Heart left ventricle (tissue), 16 donors: ENCODE results near the gene TNIK. TPM values are rescaled to one million over a fixed set of nuclear protein-coding genes. Genes with fewer than 3 reads are reported as not detected.

ENCODE experiments used
- ATAC-seq, 4 donors: fragments of 200-7000 bp; cut with Tn5 transposase; one replicate each; pipeline ENCODE4 v1.9.1; 2020 to 2022; ENCODE audit warnings: moderate library complexity in 4 of 4, mild to moderate bottlenecking in 3 of 4, moderate number of reproducible peaks in 1 of 4
- DNase-seq, 5 donors: peaks; one replicate each; pipeline ENCODE4 v3.0.0-alpha.2; 2020
- H3K27ac ChIP-seq, 12 donors: fragments of 200-600 bp; sonication (generic) in 4 of 12; one replicate each; pipeline versions ENCODE4 v1.5.0 to v1.8.0; 2016 to 2022; ENCODE audit warnings: mild to moderate bottlenecking in 2 of 12
- H3K27me3 ChIP-seq, 9 donors: fragments of 200-600 bp; sonication (generic) in 2 of 9; one replicate each; pipeline versions ENCODE4 v1.5.1 to v1.8.0; 2016 to 2022; ENCODE audit warnings: mild to moderate bottlenecking in 3 of 9
- H3K36me3 ChIP-seq, 9 donors: fragments of 200-600 bp; sonication (generic) in 2 of 9; one replicate each; pipeline versions ENCODE4 v1.5.0 to v1.8.0; 2018 to 2022; ENCODE audit warnings: mild to moderate bottlenecking in 2 of 9
- H3K4me1 ChIP-seq, 12 donors: fragments of 200-600 bp; sonication (generic) in 4 of 12; one replicate each; pipeline versions ENCODE4 v1.5.0 to v1.8.0; 2016 to 2022; ENCODE audit warnings: mild to moderate bottlenecking in 3 of 12
- H3K4me3 ChIP-seq, 12 donors: fragments of 200-600 bp; sonication (generic) in 4 of 12; one replicate each; pipeline versions ENCODE4 v1.5.0 to v1.8.0; 2017 to 2022; ENCODE audit warnings: mild to moderate bottlenecking in 9 of 12, moderate library complexity in 4 of 12
- H3K9me3 ChIP-seq, 12 donors: fragments of 200-600 bp; sonication (generic) in 4 of 12; one replicate each; pipeline versions ENCODE4 v1.5.0 to v1.8.0; 2016 to 2022; ENCODE audit warnings: mild to moderate bottlenecking in 1 of 12
- POLR2A ChIP-seq, 2 donors: fragments of 450-650 bp; IDR thresholded peaks; one replicate each; pipeline ENCODE4 v1.6.1; 2017; ENCODE audit warnings: antibody characterized with exemption in 2 of 2, mild to moderate bottlenecking in 2 of 2, moderate library complexity in 2 of 2
- WGBS, 4 donors: extraction: QIAGEN DNeasy Blood & Tissue Kit in 2 of 4; methylation state at CpG; one replicate each; pipeline versions ENCODE4 v1.1.5 to v1.1.7; 2013 to 2018; 5-methylcytosine and 5-hydroxymethylcytosine counted together
- intact Hi-C, 10 donors: fragments of 100-400 bp; cut with DNase I; formaldehyde crosslinking; loops; one replicate each; pipeline versions ENCODE4 v1.11.1 to v1.14.2; 2022
- polyA plus RNA-seq, 2 donors: library from polyadenylated mRNA; stranded (reverse); fragments of 200-250 nt; gene quantifications; one replicate each; pipeline ENCODE4 v1.2.3, GENCODE V29; 2013
- total RNA-seq, 9 donors: library from RNA; depleted of rRNA in 2 of 9; stranded (reverse); fragments of >200 nt in 2 of 9; fragmentation: NEBNext Ultra II Directional in 3 of 9; extraction: Animal tissue kit (Norgen Biotek cat#: 25700) in 3 of 9; gene quantifications; one replicate each; pipeline versions ENCODE4 v1.1.0 to v1.2.4, GENCODE V29; 2016 to 2023
- TF ChIP-seq, protein P1 (sequence below), 12 donors: fragments of 200-600 bp; sonication (generic) in 4 of 12; IDR thresholded peaks; one replicate each; pipeline versions ENCODE4 v1.5.0 to v1.8.0; 2018 to 2022; ENCODE audit warnings: antibody characterized with exemption in 12 of 12, mild to moderate bottlenecking in 5 of 12
- donor health status: ischemic (EF 13 %, LVEDD 7.1; RV severe dilation, severe dysfunction).
- donor health status: healthy with polysubstance abuse.
- donor health status: DM: no; HTN: yes; CAD: no.
- donor health status: DM: no; HTN: no; CAD: no.
- donor health status: ischemic (EF 25% LVEDD 6.9; RV normal size, moderate dysfunction).
- donor health status: ischemic (EF 25% LVEDD 5.7; RV mildly dilated, moderate dysfunction).
- donor health status: healthy.
- donor health status: DM: yes; HTN: yes; CAD: no.
- donor health status: ischemic (EF 35%, LVEDD 5.7; RV mildly dilated, moderate dysfunction).
- donor health status: nonischemic (EF 11% LVEDD 7.7; RV severe dilation, severe dysfunction).
- donor health status: DM: yes; HTN: yes; CAD: no.
- donor health status: PGD.
- donor health status: ischemic (EF 29% LVEDD 5.4; RV normal size, mild dysfunction).
- donor health status: nonischemic (EF 23%, LVEDD 6.1; RV moderate dilation, normal function).

TNIK gene
- total and polyA plus RNA-seq, 11 donors = 12.3 to 51.6 (median 32.4) TPM

DNA sequence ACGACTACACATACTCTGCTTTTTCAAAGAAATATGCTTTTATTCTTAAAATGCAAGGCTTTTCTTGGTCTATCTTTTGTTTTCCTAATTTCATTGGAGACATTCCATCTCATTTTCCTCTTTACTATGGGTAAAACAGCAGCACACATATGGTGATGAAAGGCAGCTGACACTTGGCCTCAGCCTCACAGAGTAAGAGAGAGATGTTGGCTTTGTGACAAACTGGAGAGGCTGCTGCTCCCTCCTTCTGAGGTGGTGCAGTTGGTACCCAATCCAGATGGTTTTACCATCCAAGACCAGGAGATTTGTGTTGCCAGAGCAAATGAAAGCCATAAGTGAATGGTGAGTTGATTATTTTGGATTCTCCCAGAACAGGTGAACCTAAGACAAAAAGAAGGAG is 420.5 kb downstream of the TNIK start:
- WGBS, 4 donors = 38 to 51% (median 43%) methylated on average over 1 of the region's 1 CpG
- ATAC-seq = peak in 3 of 4 donors; percentile 69 to 74 (median 72)
- intact Hi-C loops = no loop called here

DNA sequence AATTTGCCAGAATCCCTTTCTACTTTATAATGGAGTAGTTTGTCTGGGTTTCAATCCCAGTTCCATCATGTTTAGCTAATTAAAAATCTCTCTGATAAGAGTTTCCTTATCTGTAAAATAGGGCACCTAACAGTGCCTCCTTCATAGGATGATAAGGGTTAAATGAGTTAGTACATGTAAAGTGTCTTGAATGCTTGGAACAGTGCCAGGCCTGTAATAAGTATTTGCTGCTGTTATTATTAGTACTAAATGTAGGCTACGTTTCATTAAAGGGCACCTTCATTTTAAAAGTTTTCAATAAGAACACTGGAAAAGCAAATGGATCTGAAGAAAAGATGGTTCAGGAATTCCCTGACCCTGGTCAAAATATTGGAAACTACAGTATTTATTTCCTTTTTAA is 421.9 kb downstream of the TNIK start:
- no peaks in the 10 kb centered on the region for H3K27me3 ChIP-seq
- WGBS, 4 donors = 0 to 15% (median 10%) methylated on average over 1 of the region's 1 CpG
- H3K36me3 ChIP-seq = no peaks in the 10 kb centered on the region
- TF ChIP-seq, protein P1, sequence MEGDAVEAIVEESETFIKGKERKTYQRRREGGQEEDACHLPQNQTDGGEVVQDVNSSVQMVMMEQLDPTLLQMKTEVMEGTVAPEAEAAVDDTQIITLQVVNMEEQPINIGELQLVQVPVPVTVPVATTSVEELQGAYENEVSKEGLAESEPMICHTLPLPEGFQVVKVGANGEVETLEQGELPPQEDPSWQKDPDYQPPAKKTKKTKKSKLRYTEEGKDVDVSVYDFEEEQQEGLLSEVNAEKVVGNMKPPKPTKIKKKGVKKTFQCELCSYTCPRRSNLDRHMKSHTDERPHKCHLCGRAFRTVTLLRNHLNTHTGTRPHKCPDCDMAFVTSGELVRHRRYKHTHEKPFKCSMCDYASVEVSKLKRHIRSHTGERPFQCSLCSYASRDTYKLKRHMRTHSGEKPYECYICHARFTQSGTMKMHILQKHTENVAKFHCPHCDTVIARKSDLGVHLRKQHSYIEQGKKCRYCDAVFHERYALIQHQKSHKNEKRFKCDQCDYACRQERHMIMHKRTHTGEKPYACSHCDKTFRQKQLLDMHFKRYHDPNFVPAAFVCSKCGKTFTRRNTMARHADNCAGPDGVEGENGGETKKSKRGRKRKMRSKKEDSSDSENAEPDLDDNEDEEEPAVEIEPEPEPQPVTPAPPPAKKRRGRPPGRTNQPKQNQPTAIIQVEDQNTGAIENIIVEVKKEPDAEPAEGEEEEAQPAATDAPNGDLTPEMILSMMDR (IDR thresholded peaks at IDR 0.05) = no peak
- no peak for TF ChIP-seq POLR2A (IDR thresholded peaks at IDR 0.05)
- intact Hi-C loops = no loop called here
- H3K4me3 ChIP-seq = no peak overlapping the region
- no peaks in the 10 kb centered on the region for H3K9me3 ChIP-seq
- DNase-seq (no peak), ATAC-seq (peak in 1 of 4 donors; percentile 49)
- H3K27ac ChIP-seq = no peak overlapping the region
- H3K4me1 ChIP-seq = peaks cover 0 to 19% (median 1%) of the 10 kb centered on the region in 12 donors

More for the DNA sequence above, 420.5 kb downstream of the TNIK start:
- Histone ChIP-seq H3K36me3 (no peaks in the 10 kb centered on the region), H3K9me3 (no peaks in the 10 kb centered on the region), H3K27me3 (no peaks in the 10 kb centered on the region), H3K4me3 (no peak overlapping the region), H3K4me1 (peaks cover 0 to 19% (median 1%) of the 10 kb centered on the region in 12 donors), H3K27ac (no peak overlapping the region)
- TF ChIP-seq POLR2A (IDR thresholded peaks at IDR 0.05) = no peak
- TF ChIP-seq, protein P1 (IDR thresholded peaks at IDR 0.05) = no peak
- peak in 2 of 5 donors; percentile 32 to 34 for DNase-seq

DNA sequence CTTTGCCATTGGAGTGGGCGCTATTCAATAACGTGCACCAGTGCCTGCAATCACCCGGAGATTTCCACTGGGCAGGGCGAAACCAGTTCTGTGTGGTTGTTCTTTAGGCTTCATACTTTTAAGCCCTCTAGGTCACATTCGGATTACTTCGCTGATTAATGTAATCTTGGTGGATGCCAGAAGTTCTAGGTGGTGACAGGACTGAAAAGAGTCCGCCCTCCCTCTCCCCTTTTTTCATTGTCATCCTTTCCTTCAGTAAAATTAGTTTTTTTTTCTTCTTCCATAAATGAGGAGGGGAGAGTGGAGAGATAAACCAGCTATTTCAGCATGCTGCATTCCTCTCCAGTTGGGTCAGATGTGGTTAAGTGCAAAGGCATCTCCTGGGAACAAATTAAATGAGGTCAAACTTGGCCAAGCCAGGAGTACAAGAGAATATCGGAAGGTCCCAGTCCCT is 431.4 kb downstream of the TNIK start:
- Histone ChIP-seq H3K4me1 (peaks cover 0 to 14% (median 5%) of the 10 kb centered on the region in 12 donors), H3K27ac (peak overlapping the region in 6 of 12 donors; percentile 14 to 70 (median 38)), H3K36me3 (no peaks in the 10 kb centered on the region), H3K9me3 (no peaks in the 10 kb centered on the region), H3K4me3 (peak overlapping the region in 11 of 12 donors; percentile 1 to 58 (median 47)), H3K27me3 (peaks cover 0 to 14% (median 0%) of the 10 kb centered on the region in 9 donors)
- DNase-seq (no peak), ATAC-seq (peak; percentile 73 to 90 (median 81))
- WGBS, 4 donors = 22 to 23% (median 22%) methylated on average over 8 of the region's 8 CpGs
- intact Hi-C loops = no loop called here
- TF ChIP-seq, protein P1 (IDR thresholded peaks at IDR 0.05) = no peak
- no peak for TF ChIP-seq POLR2A (IDR thresholded peaks at IDR 0.05)

DNA sequence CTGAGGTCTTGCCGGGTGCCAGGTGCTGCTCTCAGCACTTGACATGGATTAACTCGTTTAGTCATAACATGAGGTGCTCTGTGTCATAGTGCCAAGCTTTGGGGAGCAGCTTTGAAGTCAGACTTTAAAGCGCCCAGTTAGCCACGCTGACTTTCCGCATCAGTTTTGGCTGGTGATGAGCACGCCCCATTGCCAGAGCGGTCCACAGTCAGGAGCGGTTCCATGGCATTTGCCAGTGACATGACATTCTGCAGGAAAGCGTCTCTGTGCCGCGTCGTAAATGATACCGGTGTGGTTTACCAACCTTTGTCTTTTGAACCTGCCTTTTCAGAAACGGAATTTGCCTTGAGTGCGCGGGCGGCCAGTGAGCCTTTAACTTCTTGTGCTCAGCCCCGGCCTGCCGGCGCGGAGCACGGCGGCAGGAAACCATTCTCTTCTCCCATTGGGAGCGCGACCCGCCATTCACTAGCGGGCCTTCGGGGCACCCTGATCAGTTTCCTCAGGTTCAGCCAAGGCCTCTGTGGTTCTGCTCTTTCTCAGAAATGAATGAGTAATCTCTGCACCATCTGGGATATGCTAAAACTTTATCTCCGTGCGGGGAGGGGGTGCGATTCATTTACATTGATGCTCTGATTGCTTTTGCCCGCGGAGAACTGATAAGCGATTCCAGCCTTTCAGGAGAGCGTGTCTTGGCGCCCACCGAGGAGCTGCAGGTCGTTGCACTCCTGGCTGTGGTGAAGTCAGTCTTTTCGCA is 432.0 kb downstream of the TNIK start:
- intact Hi-C loops = no loop called here
- Histone ChIP-seq H3K36me3 (no peaks in the 10 kb centered on the region), H3K27me3 (peaks cover 0 to 14% (median 0%) of the 10 kb centered on the region in 9 donors), H3K9me3 (no peaks in the 10 kb centered on the region), H3K4me3 (peak overlapping the region in 11 of 12 donors; percentile 1 to 58 (median 47)), H3K4me1 (peaks cover 0 to 14% (median 5%) of the 10 kb centered on the region in 12 donors), H3K27ac (peak overlapping the region in 6 of 12 donors; percentile 14 to 70 (median 38))
- ATAC-seq = peak; percentile 51 to 90 (median 86)
- TF ChIP-seq POLR2A (IDR thresholded peaks at IDR 0.05) = no peak
- TF ChIP-seq, protein P1 (IDR thresholded peaks at IDR 0.05) = no peak
- peak; percentile 46 to 77 (median 69) for DNase-seq
- WGBS, 4 donors = 10 to 17% (median 11%) methylated on average over 39 of the region's 39 CpGs
